Trophoblast cell (in vitro differentiated cells and primary cell): ENCODE measurements around the gene NSG2.

Source experiments
- DNase-seq, 2 donors: peaks; one replicate each; pipeline ENCODE4 v3.0.0-alpha.2; 2016
- H2AFZ ChIP-seq: 2 replicates; pipeline ENCODE4 v1.6.1; 2013; ENCODE audit warnings: low read length, moderate library complexity, mild to moderate bottlenecking; ENCODE audit not compliant: insufficient read depth, poor library complexity
- H2AK5ac ChIP-seq: 2 replicates; pipeline ENCODE4 v1.6.1; 2013; ENCODE audit warnings: mild to moderate bottlenecking, low read length
- H2BK120ac ChIP-seq: 2 replicates; pipeline ENCODE4 v1.6.1; 2013; ENCODE audit warnings: low read length, mild to moderate bottlenecking, moderate library complexity; ENCODE audit not compliant: insufficient read depth, poor library complexity
- H2BK12ac ChIP-seq: 2 replicates; pipeline ENCODE4 v1.6.1; 2013; ENCODE audit warnings: mild to moderate bottlenecking, low read length, moderate library complexity
- H2BK5ac ChIP-seq: 2 replicates; pipeline ENCODE4 v1.6.1; 2013; ENCODE audit warnings: low read length, low read depth, moderate library complexity, mild to moderate bottlenecking; ENCODE audit not compliant: poor library complexity
- H3K14ac ChIP-seq: 2 replicates; pipeline ENCODE4 v1.6.1; 2013; ENCODE audit warnings: mild to moderate bottlenecking, low read length
- H3K18ac ChIP-seq: 2 replicates; pipeline ENCODE4 v1.6.1; 2013; ENCODE audit warnings: mild to moderate bottlenecking, low read length
- H3K23ac ChIP-seq: 2 replicates; pipeline ENCODE4 v1.6.1; 2013; ENCODE audit warnings: low read length
- H3K27ac ChIP-seq: 2 replicates; pipeline ENCODE4 v1.5.1; 2013; ENCODE audit warnings: low read depth, mild to moderate bottlenecking, inconsistent platforms, low read length, moderate library complexity
- H3K27me3 ChIP-seq: 2 replicates; pipeline ENCODE4 v1.6.1; 2013; ENCODE audit warnings: inconsistent platforms, mild to moderate bottlenecking, low read length, moderate library complexity; ENCODE audit not compliant: insufficient read depth
- H3K36me3 ChIP-seq, 2 experiments: 1 replicate in 1 of 2; 2 replicates in 1 of 2; pipeline ENCODE4 v1.6.1; 2013; ENCODE audit warnings: low read length in 2 of 2, mild to moderate bottlenecking in 2 of 2, moderate library complexity in 1 of 2; ENCODE audit not compliant: insufficient read depth in 2 of 2, control insufficient read depth in 1 of 2
- H3K4ac ChIP-seq: 2 replicates; pipeline ENCODE4 v1.6.1; 2013; ENCODE audit warnings: low read depth, mild to moderate bottlenecking, low read length, moderate library complexity
- H3K4me1 ChIP-seq, 2 experiments: 1 replicate in 1 of 2; 2 replicates in 1 of 2; pipeline ENCODE4 v1.6.1; 2013; ENCODE audit warnings: low read length in 2 of 2, mild to moderate bottlenecking in 2 of 2, moderate library complexity in 1 of 2; ENCODE audit not compliant: insufficient read depth in 2 of 2, control insufficient read depth in 1 of 2
- H3K4me2 ChIP-seq: 2 replicates; pipeline ENCODE4 v1.6.1; 2013; ENCODE audit warnings: inconsistent platforms, mild to moderate bottlenecking, low read length, moderate library complexity
- H3K4me3 ChIP-seq: 2 replicates; pipeline ENCODE4 v1.5.1; 2013; ENCODE audit warnings: mild to moderate bottlenecking, low read depth, low read length, inconsistent platforms
- H3K79me1 ChIP-seq: one replicate; pipeline ENCODE4 v1.6.1; 2013; ENCODE audit warnings: low read length
- H3K79me2 ChIP-seq: 2 replicates; pipeline ENCODE4 v1.6.1; 2013; ENCODE audit warnings: low read length, mild to moderate bottlenecking; ENCODE audit not compliant: control insufficient read depth, insufficient read depth, poor library complexity
- H3K9ac ChIP-seq: 2 replicates; pipeline ENCODE4 v1.6.1; 2013; ENCODE audit warnings: mild to moderate bottlenecking, low read length
- H3K9me3 ChIP-seq: 2 replicates; pipeline ENCODE4 v1.6.1; 2013; ENCODE audit warnings: low read depth, mild to moderate bottlenecking, control low read depth, inconsistent platforms, low read length; ENCODE audit not compliant: insufficient read depth
- H4K12ac ChIP-seq: 2 replicates; pipeline ENCODE4 v1.6.1; 2013; ENCODE audit warnings: low read depth, mild to moderate bottlenecking, low read length, moderate library complexity
- H4K8ac ChIP-seq: 2 replicates; pipeline ENCODE4 v1.6.1; 2013; ENCODE audit warnings: low read depth, mild to moderate bottlenecking, low read length, moderate library complexity
- H4K91ac ChIP-seq: one replicate; pipeline ENCODE4 v1.6.1; 2013; ENCODE audit warnings: low read depth, mild to moderate bottlenecking, low read length, moderate library complexity
- WGBS: extraction: QIAGEN DNeasy Blood & Tissue Kit; methylation state at CpG from one replicate; pipeline ENCODE4 v1.1.7; 2013; ENCODE audit warnings: missing lambda C conversion rate; ENCODE audit not compliant: insufficient read length, insufficient coverage; ENCODE audit errors: extremely low coverage; 5-methylcytosine and 5-hydroxymethylcytosine counted together

Gene NSG2

GRCh38 chr5:174115226-174115625, 69.7 kb downstream of the NSG2 start:
- Histone ChIP-seq H2BK120ac (no peak overlapping the region), H2AK5ac (no peak overlapping the region), H3K4me2 (no peak overlapping the region), H3K4me1 (no peaks in the 10 kb centered on the region), H3K36me3 (no peaks in the 10 kb centered on the region), H2BK12ac (no peak overlapping the region), H3K27me3 (no peaks in the 10 kb centered on the region), H3K4me3 (no peak overlapping the region), H3K9ac (no peak overlapping the region), H4K12ac (no peak overlapping the region), H3K27ac (no peak overlapping the region), H3K79me1 (no peaks in the 10 kb centered on the region), H4K91ac (no peak overlapping the region), H3K4ac (no peak overlapping the region), H3K9me3 (no peaks in the 10 kb centered on the region), H3K18ac (no peak overlapping the region), H2BK5ac (no peak overlapping the region), H3K23ac (no peak overlapping the region), H3K79me2 (no peaks in the 10 kb centered on the region), H2AFZ (no peak overlapping the region), H4K8ac (no peak overlapping the region), H3K14ac (no peak overlapping the region)
- no CpG with 5 or more reads among the region's 7 CpGs for WGBS
- DNase-seq, result no peak

GRCh38 chr5:174118823-174119467, 73.4 kb downstream of the NSG2 start:
- no peak for DNase-seq
- Histone ChIP-seq H2AFZ (no peak overlapping the region), H3K79me2 (no peaks in the 10 kb centered on the region), H3K23ac (no peak overlapping the region), H3K79me1 (no peaks in the 10 kb centered on the region), H4K12ac (no peak overlapping the region), H3K27me3 (no peaks in the 10 kb centered on the region), H4K91ac (no peak overlapping the region), H4K8ac (no peak overlapping the region), H3K4me1 (no peaks in the 10 kb centered on the region), H3K4me2 (no peak overlapping the region), H3K9me3 (no peaks in the 10 kb centered on the region), H3K14ac (no peak overlapping the region), H3K27ac (no peak overlapping the region), H3K18ac (no peak overlapping the region), H2BK12ac (no peak overlapping the region), H3K4me3 (no peak overlapping the region), H2AK5ac (no peak overlapping the region), H3K9ac (no peak overlapping the region), H3K36me3 (no peaks in the 10 kb centered on the region), H2BK5ac (no peak overlapping the region), H3K4ac (no peak overlapping the region), H2BK120ac (no peak overlapping the region)
- no CpG with 5 or more reads among the region's 9 CpGs for WGBS

- no peak overlapping the region for H3K4me2 ChIP-seq
- no peaks in the 10 kb centered on the region for H3K9me3 ChIP-seq
- no peak overlapping the region for H2AFZ ChIP-seq
- no peak overlapping the region for H2AK5ac ChIP-seq
- H4K91ac ChIP-seq, result no peak overlapping the region
- H3K27ac ChIP-seq, result no peak overlapping the region
- H4K8ac ChIP-seq, result no peak overlapping the region
- no peak overlapping the region for H2BK12ac ChIP-seq
- H4K12ac ChIP-seq, result no peak overlapping the region
- no peaks in the 10 kb centered on the region for H3K79me2 ChIP-seq
- H3K4ac ChIP-seq, result no peak overlapping the region
- H3K4me1 ChIP-seq, result no peaks in the 10 kb centered on the region
- no peak overlapping the region for H3K4me3 ChIP-seq
- no CpG with 5 or more reads among the region's 8 CpGs for WGBS
- H3K18ac ChIP-seq, result no peak overlapping the region
- no peak overlapping the region for H3K9ac ChIP-seq
- H3K23ac ChIP-seq, result no peak overlapping the region
- no peaks in the 10 kb centered on the region for H3K36me3 ChIP-seq
- H3K14ac ChIP-seq, result no peak overlapping the region
- H3K27me3 ChIP-seq, result no peaks in the 10 kb centered on the region
- no peak overlapping the region for H2BK120ac ChIP-seq
- no peak overlapping the region for H2BK5ac ChIP-seq
- no peaks in the 10 kb centered on the region for H3K79me1 ChIP-seq
- DNase-seq, result no peak
Measured at GRCh38 chr5:174119468-174119881, 74.0 kb downstream of the NSG2 start.

DNA sequence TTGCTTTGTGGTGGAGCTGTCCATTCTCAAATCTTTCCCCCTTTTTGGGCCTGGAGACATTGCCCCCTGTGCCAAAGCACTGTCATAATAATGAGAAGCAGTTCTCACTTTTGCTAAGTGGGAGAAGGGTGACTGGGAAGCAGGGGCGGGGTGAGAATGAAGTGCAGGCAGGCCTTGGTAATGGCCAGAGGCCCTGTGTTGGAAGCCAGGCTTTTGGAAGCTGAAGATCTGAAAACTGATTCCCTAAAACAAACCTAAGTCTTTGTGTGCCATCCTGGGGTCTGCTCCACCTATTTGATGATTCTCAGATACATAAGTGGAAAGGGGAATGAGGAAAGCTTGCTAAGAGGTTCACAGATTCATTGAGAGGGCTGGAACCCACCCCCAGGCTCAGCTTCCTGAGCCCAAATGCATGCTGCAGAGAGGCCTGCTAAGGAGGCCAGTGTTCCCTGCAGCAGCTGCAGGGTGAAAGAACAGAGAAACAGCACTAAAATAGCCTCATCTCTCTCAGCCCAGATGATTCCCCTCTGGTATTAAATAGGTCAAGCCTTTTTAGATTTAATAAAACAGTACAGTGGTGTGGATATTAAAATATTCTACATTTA, 75.0 kb downstream of the NSG2 start:
- Histone ChIP-seq H2BK12ac (no peak overlapping the region), H3K14ac (no peak overlapping the region), H3K79me2 (no peaks in the 10 kb centered on the region), H3K18ac (no peak overlapping the region), H3K27me3 (no peaks in the 10 kb centered on the region), H3K4me1 (no peaks in the 10 kb centered on the region), H4K12ac (no peak overlapping the region), H3K4me3 (no peak overlapping the region), H2AFZ (no peak overlapping the region), H4K8ac (no peak overlapping the region), H3K27ac (no peak overlapping the region), H3K4me2 (no peak overlapping the region), H3K23ac (no peak overlapping the region), H2BK5ac (no peak overlapping the region), H3K4ac (no peak overlapping the region), H3K79me1 (no peaks in the 10 kb centered on the region), H3K36me3 (no peaks in the 10 kb centered on the region), H3K9me3 (no peaks in the 10 kb centered on the region), H2AK5ac (no peak overlapping the region), H3K9ac (no peak overlapping the region), H4K91ac (no peak overlapping the region), H2BK120ac (no peak overlapping the region)
- WGBS, result no CpG with 5 or more reads among the region's 1 CpG
- no peak for DNase-seq
